SK-MEL-5 (cell line): Measurements from ENCODE around the gene CLSTN2. TPM values are rescaled to one million over a fixed set of nuclear protein-coding genes. Genes with fewer than 3 reads are reported as not detected.

Source experiments
- DNase-seq: peaks from one replicate; pipeline ENCODE4 v3.0.0-alpha.2; 2016; ENCODE audit warnings: low read depth, low spot score
- in situ Hi-C: cut with HindIII; loops from 2 replicates; pipeline ENCODE4 v1.10.0; 2016; ENCODE audit warnings: low sequenced_read_pairs, high pct_unique_total_duplicates, low pct_unique_long_range_greater_than_20kb
- polyA plus RNA-seq, 2 experiments: library from polyadenylated mRNA; depleted of rRNA; stranded (reverse); fragments of >200 nt; gene quantifications; 2 replicates each; pipeline ENCODE4 v1.2.3, GENCODE V29; 2015
- total RNA-seq: library from RNA; depleted of rRNA; stranded (reverse); fragments of >200 nt; shearing (Covaris generic); gene quantifications from 2 replicates; pipeline ENCODE4 v1.2.3, GENCODE V29; 2014; rRNA removed

The CLSTN2 gene
- total RNA-seq: not detected in 2 replicates
- 0.01 TPM in 1 of 2 replicates, not detected in the other for polyA plus RNA-seq (2015; cell fraction: cytosol; rRNA removed)
- not detected in 2 replicates for polyA plus RNA-seq (2015; cell fraction: nucleus; rRNA removed)

DNA sequence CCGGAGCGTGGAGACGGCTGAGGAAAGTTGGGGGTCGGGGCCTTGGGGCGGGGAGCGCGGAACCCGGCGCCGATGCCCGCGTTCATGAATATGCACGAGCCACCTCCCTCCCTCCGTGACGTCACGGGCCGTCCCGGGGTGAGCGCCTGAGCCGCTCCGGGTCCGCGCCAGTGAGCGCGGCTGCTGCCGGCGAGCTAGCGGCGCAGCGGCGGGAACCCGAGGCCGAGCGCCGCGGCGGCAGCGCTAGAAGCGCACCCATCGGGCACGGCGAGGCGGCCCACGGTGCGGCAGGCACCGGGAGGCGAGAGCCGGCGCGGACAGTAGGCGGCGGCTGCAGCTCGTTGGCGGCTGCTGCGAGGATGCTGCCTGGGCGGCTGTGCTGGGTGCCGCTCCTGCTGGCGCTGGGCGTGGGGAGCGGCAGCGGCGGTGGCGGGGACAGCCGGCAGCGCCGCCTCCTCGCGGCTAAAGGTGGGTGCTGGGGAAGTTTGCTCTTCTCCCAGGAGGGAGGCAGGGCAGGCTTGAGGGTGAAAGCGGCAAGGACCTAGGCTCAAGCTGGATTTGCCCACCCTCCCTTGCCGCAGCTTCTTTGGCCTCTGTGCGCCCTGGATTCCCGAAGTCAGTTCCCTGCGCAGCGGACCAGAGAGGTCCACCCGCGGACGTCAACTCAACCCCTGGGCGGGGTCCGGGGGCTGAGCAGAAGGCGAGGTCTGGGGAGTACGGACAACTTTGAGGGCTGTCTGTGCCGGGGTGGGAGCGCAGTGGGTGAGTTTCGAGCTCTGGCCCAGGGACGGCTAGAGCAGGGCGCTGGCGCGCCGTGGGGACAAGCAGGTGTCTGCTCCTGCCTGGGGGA lies at the start of gene CLSTN2:
TSS of gene CLSTN2 (plus strand) at position 170 of the 850 bp plus-strand sequence.
- in situ Hi-C loops: no loop called here
- DNase-seq: peak; percentile 17

DNA sequence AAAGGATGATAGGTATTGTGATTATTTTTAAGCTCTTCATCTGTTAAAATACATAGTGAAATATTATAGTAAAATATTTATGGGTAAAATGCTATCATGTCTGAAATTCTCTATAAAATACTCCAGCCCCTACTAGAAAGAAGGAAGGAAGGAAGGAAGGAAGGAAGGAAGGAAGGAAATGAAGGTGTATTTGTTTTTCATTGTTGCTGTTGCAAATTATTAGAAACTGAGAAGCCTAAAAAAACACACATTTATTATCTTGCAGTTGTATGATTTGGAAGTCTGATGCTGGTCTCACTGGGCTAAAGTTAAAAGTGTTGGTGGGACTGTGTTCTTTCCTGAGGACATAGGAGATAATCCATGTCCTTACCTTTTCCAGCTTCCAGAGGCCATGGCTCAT lies 47.6 kb upstream of the CLSTN2 start:
- in situ Hi-C loops: no loop called here
- no peak for DNase-seq

DNA sequence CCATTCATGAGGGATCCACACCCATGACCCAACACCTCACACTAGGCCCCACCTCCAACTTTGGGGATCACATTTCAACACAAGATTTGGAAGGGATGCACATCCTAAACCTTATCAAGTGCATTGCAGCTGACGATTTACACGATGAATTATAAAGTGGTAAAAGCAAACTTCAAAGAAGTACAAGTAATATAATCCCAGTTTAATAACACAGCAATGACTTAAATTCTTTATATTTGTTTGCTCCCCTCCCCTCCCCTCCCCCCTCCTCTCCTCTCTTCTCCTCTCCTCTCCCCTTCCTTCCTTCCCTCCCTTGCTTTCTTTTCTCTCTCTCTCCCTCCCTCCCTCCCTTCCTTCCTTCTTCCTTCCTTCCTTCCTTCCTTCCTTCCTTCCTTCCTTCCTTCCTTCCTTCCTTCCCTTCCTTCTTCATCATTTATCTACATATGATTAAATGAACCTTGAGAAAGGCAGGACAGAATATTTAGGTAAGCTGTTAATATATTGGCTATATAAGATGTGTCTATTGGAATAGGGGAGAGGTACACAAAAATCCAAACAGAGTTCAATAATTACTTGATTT lies 46.3 kb upstream of the CLSTN2 start:
- DNase-seq: no peak
- in situ Hi-C loops: no loop called here

DNA sequence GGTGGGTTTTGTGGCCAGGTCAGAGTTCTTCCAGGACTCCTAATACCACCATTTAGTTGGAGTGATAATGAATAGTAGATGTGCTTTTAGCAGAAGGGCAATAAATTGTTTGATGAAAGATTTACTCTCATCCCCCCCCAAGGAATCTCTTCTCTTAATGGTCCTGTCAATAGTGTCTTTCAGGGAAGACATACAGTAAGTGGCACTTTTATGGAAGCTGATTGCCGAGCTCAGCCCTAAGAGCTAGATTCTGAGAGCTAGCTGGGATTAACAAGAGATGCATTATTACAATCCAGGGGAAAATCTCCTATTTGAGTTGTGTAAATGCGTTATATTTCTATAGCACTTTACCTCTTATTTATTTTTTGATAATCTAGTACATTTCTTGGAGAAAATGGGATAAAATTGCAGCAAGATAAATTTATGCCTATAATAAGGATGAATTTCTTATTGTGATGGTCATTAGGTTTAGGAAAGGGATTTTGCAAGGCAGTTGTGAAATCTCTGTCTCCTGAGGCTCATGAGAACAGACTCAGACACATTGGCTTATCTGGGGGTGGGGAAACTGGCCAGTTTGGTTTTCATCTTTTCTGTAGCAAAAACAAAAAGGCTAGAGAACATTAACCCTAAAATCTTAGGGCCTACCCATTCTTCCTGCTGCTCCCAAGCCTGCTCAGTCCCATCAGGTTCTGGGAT lies 41.6 kb upstream of the CLSTN2 start:
- in situ Hi-C loops: no loop called here
- no peak for DNase-seq

DNA sequence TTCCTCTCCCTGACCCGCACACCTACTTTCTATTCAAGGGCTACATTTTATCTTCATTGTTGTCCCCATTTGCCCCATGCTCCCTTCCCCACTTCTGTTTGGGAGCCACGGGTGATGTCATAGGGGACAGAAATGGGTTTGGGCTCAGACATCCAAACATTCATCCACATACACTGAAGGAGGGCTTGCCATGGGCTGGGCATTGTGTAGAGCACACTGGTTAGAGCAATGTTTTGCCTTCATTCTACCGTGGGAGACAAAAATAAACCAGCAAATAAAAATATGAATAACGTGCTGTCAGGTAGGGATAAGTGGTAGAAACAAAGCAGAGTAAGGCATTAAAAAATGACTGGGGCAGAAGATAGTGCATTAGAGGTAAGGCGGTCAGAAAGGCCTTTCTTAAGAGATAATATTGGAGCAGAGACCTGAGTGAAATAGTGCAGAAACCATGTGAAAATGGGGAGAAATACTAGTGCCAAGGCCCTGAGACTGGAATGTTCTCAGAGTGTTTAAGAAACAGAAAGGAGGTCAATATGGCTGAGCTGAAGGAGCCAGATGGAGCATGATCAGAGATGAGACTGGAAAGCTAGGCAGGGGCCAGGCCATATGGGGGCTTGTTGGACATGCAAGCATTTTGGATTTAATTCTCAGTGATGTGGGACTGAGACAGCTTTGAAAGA lies 40.9 kb upstream of the CLSTN2 start:
- DNase-seq: no peak
- in situ Hi-C loops: no loop called here

DNA sequence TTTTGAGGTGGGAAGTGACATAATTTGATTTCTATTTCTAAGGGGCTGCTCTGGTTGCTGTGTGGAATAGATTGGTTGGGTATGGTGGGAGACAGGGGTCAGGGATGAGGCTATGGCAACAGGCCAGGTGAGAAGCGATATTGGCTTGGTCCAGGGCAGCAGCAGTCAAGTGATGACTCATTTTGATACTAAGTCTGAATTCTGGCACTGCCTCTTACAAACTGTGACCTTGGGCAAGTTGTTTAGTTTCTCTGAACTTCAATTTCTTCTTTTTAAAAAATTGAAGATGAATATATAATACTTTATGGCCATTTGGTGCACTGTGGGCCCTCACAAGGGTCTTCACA lies 40.4 kb upstream of the CLSTN2 start:
- DNase-seq: no peak
- in situ Hi-C loops: no loop called here

DNA sequence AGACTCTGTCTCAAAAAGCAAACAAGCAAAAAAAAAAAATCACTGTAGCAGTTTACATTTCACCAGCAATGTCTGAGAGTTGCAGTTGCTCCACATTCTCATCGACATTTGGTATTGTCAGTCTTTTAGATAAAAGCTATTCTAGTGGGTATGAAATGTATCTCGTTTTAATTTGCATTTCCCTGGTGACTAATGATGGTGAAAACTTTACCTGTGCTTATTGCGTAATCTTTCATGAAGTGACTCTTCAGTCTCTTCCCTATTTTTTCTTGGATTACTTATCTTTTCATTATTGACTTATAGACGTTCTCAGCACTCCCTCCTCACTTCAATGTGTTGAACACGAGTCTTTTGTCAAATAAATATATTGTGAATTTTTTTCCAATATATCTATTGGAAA lies 37.2 kb upstream of the CLSTN2 start:
- in situ Hi-C loops: no loop called here
- no peak for DNase-seq

DNA sequence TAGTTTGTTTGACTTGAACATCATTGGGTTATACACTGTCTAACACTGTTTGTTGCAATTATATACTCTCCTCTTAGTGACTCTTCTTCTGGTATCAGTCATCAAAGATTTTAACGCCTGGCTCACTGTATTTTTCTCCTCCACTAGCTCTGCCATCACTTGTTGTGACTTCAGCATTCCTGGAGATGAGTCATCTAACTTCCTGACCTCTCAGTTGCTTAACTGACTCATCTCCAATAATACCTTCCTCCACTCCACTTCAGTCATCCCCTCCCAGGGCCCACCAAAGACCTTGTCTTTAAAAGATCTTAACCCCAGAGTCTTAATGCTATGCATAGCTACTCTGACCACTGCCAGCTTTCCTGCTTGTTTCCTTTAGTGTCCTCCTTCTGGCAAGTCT lies 28.6 kb upstream of the CLSTN2 start:
- in situ Hi-C loops: no loop called here
- DNase-seq: no peak

DNA sequence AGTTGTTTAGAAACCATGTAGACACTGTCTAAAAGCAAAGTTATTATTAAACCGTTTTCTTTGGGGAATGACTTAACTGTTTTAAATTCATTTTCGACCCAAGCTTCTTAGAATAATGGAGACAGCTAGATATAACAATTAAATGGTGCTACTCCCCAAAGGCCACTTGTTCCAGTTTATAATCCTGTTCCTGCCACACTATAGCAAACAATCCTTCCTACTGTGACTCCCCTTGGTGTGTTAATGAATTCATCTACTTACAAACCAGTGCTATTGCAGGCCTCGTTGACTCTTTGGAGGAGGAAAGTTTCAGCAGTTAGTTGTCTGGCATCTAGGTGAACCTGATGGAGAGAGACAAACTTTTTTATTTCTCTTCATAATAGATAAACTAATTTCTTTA lies 25.2 kb upstream of the CLSTN2 start:
- in situ Hi-C loops: no loop called here
- DNase-seq: no peak

DNA sequence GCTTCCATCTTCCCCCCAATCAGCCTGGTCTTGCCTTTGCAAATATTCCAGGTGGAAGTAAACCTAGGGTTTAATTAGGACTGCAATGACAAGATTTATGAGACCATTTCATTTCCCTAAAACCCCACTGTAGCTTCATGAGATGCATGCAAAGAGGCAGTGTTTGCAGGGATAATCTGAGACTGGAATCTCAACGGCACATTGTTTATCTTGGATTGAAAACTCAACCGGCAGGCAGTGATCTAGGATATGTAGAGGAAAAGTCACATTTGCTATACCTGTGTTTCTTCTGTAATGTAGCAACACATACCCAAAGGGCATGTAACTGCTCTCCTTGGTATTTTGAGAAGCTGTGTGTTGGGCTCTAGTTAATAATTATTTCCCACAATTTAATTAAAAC lies 18.7 kb upstream of the CLSTN2 start:
- in situ Hi-C loops: no loop called here
- DNase-seq: no peak

DNA sequence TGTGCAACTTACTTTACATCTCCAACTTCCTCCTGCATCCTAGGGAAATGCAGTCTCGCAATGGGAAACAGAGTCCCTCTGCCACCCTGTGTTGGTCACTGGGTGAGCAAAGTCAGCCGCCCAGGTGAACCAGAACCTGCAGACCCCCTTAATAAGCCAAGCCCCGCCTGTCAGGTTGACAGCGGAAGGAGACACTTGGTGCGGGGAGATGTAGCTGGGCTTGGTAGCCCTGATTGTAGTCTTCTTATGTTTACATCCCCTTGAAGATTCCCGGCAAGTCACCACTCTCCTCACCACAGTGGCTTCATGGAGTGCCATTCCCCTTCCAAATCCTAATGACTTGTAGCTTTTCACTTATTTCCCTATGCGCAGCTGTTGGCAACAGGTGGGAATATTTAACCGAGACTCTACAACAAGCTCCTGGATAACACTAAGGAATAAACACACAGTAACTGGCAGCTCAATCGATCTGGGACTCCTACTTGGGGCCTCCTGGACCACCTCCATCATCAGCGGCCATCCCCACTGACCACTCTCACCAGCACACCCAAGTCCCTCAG lies 17.7 kb upstream of the CLSTN2 start:
- no peak for DNase-seq
- in situ Hi-C loops: no loop called here

DNA sequence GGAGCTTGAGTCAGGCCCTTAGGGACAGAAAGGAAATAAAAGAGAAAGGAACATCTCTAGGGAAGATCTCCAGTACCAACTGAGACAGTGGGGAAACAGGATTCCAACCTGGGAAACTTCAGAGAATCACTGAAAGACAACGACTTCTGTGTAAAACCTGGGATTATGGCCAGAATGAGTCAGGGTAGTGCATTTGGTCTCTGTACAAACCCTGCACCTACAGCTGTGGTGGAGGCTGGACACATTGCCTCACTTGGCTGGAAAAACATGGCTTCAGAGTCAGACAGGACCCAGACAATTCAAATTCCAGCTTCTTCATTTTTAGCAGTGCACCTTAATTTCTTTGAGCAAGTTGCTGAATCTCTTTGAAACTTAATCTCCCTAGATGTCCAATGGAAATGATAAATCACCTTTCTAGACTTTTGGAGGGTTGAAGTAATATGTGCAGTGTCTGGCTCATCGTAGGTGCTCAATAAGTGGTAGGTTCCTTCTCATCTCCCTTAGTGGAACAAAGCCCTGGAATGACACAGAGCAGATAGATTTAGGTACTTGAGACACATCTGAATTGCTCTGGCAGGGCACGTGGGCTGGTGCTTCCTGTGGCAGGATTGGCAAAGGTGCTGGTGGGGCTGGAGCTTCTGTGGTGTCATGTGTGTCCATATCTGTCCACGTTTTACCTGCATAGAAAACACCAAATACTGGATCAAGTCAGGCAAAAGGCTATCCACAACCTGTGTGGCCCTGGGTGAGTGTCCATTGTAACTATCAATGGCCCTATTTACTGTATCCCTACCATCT lies 6.1 kb upstream of the CLSTN2 start:
- DNase-seq: no peak
- in situ Hi-C loops: no loop called here

DNA sequence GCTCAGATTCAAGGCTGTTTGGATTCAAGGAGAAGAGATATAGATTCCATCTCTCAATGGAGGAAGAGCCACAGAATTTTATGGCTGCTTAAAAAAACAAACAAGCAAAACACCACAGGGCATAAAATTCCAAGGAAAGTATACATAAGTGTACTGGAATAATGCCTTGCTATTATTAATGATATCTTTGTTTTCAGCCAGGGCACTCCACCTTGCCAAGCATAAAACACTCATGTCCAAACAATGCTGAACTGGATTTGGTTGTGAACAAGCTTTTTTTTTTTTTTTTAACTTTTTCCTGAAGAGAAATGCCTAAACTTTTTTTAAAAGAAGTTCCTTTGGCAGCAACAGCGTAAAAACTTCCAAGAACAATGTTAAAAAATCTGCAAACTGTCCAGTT lies 4.8 kb upstream of the CLSTN2 start:
- in situ Hi-C loops: no loop called here
- no peak for DNase-seq

DNA sequence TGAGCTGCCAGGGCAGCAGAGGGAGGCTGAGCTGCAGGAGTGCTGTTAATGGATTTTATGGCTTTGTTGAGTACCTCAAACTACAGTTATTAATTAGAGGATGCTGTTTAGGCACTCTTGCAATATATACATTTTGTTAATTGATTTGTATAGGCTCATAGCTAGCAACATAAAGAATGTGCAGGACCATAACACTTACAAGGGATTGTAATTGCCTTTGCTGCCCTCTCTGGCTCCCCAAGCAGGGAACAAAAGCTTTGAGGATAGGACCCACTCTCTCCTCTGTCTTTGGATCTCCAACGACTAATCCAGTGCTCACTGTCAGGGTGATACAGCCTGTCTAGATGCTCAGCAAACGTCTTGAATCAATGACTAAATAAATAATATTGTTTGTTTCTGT lies 1.2 kb upstream of the CLSTN2 start:
- no peak for DNase-seq
- in situ Hi-C loops: no loop called here

DNA sequence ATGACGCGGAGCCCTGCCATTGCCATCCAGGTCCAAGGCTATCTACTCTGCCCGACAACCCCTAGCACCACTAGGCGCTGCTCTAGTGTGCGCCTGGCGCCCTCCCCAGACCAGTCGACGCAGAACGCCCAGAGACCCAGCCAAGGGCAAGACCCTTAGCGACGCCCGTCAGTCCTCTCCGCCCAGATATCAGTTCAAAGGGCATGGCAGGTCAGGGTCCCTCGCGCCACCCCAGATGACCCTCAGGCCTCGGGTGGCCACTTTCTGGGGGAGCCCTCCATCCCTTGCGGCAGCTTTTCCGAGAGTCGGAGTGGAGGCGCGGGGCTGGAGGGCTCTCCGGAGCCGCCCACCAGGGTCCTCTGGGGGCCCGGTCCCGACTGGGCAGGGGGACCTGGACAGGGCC lies 371 bp upstream of the CLSTN2 start:
- in situ Hi-C loops: no loop called here
- DNase-seq: peak; percentile 50

DNA sequence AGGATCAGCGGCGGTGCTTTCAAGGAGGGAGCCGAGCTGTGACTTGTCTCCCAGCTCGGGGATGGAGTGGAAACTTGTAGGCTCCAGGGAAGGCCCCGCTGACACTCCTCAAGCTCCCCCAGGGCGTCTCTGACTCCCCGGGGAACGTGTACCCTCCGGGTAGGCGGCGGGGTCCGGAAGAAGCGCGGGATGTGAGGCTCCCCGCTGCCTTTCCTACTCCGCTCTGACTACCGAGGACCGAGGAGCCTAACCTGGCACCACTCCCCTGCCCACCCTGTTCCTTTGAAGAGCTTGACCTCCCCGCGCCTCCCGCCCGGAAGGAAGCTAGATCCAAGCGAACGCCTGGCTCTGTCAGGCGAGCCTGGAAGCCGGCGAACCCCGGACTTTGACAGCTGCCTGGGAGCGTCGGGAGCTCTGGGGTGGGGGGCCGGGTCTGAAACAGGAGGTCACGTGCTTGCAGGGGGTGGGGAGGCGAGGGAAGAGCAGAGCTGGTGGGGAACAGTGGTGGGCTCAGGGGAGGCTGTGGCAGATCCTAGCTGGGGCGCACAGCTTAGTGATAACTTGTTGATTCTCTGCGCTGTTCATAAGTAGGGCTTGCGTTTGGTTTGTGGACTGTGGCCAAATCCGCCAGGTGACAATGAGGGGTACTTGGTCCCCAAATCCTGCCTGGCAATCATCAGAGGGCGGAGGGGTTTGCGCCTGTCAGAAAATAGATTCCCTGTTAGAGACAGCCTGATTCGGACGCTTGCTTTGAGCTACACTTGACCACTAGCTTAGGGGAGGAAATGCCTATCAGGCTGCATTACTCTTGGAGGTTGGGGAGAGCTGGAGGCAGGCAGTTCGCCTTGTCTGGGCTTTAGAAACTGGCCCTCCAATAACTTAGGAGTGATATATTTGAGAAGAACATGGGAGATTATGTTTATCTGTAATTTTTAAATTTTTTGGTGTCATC lies 1.2 kb downstream of the CLSTN2 start:
- DNase-seq: no peak
- in situ Hi-C loops: no loop called here
